Osteocyte (in vitro differentiated cells): ENCODE measurements around the gene RNF224. TPM values are rescaled to one million over a fixed set of nuclear protein-coding genes. Genes with fewer than 3 reads are reported as not detected.
A peak's percentile ranks its signal among the peaks of the same experiment; 100 is the strongest.
"Not testable (repeated sequence)": the region's sequence is repeated elsewhere in the genome, so short reads cannot be mapped to it uniquely, and the experiment has no call there.

ENCODE experiments used
- DNase-seq: peaks from one replicate; pipeline ENCODE4 v3.0.0; 2021; ENCODE audit warnings: mixed read lengths; ENCODE audit not compliant: unreplicated experiment; ENCODE audit errors: extremely low spot score
- H3K27ac Mint-ChIP-seq: one replicate; pipeline ENCODE4 v1.8.0; 2021; ENCODE audit warnings: mild to moderate bottlenecking, mixed read lengths; ENCODE audit not compliant: unreplicated experiment
- H3K27me3 Mint-ChIP-seq: one replicate; pipeline ENCODE4 v1.8.0; 2021; ENCODE audit warnings: mixed read lengths; ENCODE audit not compliant: unreplicated experiment
- H3K36me3 Mint-ChIP-seq: one replicate; pipeline ENCODE4 v1.8.0; 2021; ENCODE audit warnings: mixed read lengths; ENCODE audit not compliant: unreplicated experiment
- H3K4me1 Mint-ChIP-seq: one replicate; pipeline ENCODE4 v1.8.0; 2021; ENCODE audit warnings: mixed read lengths; ENCODE audit not compliant: unreplicated experiment
- H3K4me3 Mint-ChIP-seq: one replicate; pipeline ENCODE4 v1.8.0; 2021; ENCODE audit warnings: mild to moderate bottlenecking, moderate library complexity, mixed read lengths; ENCODE audit not compliant: unreplicated experiment
- H3K9me3 Mint-ChIP-seq: one replicate; pipeline ENCODE4 v1.8.0; 2021; ENCODE audit warnings: mixed read lengths; ENCODE audit not compliant: unreplicated experiment
- total RNA-seq: library from RNA; stranded (reverse); gene quantifications from 2 replicates; pipeline ENCODE4 v1.2.1, GENCODE V29; 2021
- TF ChIP-seq, protein P1 (sequence below): fragments of 200-600 bp; sonication (generic); IDR thresholded peaks from 2 replicates; pipeline ENCODE4 v1.5.0; 2021; ENCODE audit warnings: antibody characterized with exemption, mild to moderate bottlenecking, moderate library complexity

RNF224 gene
- total RNA-seq, 1 donor from 2014 or later = not detected

DNA sequence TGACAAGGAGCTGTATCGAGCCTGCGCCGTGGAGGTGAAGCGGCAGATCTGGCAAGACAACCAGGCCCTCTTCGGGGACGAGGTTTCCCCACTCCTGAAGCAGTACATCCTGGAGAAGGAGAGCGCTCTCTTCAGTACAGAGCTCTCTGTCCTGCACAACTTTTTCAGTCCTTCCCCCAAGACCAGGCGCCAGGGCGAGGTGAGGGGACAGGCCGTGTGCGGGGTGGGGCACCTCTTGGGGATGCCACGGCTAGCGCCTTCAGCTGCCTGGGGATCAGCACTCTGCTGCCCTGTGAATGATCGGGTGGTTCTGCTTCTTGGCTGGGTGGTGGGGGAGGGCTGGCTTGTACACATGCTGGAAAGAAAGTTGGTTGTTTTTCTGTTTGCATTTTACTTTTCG, 29.6 kb downstream of the RNF224 start:
- H3K9me3 Mint-ChIP-seq = no peaks in the 10 kb centered on the region
- H3K36me3 Mint-ChIP-seq = no peaks in the 10 kb centered on the region
- peaks cover 19% of the 10 kb centered on the region for H3K4me1 Mint-ChIP-seq
- DNase-seq = no peak
- H3K4me3 Mint-ChIP-seq = peak overlapping the region; percentile 85
- TF ChIP-seq, protein P1, sequence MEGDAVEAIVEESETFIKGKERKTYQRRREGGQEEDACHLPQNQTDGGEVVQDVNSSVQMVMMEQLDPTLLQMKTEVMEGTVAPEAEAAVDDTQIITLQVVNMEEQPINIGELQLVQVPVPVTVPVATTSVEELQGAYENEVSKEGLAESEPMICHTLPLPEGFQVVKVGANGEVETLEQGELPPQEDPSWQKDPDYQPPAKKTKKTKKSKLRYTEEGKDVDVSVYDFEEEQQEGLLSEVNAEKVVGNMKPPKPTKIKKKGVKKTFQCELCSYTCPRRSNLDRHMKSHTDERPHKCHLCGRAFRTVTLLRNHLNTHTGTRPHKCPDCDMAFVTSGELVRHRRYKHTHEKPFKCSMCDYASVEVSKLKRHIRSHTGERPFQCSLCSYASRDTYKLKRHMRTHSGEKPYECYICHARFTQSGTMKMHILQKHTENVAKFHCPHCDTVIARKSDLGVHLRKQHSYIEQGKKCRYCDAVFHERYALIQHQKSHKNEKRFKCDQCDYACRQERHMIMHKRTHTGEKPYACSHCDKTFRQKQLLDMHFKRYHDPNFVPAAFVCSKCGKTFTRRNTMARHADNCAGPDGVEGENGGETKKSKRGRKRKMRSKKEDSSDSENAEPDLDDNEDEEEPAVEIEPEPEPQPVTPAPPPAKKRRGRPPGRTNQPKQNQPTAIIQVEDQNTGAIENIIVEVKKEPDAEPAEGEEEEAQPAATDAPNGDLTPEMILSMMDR = no peak
- no peak overlapping the region for H3K27ac Mint-ChIP-seq
- no peaks in the 10 kb centered on the region for H3K27me3 Mint-ChIP-seq

DNA sequence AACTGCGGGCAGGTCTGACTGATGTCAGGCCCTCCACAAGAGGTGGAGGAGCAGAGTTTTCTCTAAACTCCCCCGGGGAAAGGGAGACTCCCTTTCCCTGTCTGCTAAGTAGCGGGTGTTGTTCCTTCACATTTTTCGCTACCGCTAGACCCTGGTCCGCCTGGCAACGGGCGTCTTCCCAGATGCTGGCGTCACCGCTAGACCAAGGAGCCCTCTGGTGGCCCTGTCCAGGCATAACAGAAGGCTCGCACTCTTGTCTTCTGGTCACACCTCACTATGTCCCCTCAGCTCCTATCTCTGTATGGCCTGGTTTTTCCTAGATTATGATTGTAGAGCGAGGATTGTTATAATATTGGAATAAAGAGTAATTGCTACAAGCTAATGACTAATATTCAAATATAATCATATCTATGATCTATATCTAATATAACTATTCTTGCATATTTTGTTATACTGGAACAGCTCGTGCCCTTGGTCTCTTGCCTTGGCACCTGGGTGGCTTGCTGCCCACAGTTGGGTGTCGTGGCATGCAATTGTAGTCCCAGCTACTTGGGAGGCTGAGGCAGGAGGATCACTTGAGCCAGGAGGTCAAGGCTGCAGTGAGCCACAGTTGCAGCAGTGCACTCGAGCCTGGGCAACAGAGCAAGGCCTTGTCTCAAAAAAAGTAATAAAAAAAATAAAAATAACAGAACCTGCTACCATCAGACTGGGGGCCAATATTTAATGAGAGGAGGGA, 35.0 kb downstream of the RNF224 start:
- H3K4me3 Mint-ChIP-seq, H3K4me1 Mint-ChIP-seq, DNase-seq, H3K27me3 Mint-ChIP-seq, H3K9me3 Mint-ChIP-seq, H3K36me3 Mint-ChIP-seq, H3K27ac Mint-ChIP-seq: not testable (repeated sequence)
- TF ChIP-seq, protein P1 = peak; percentile 55

DNA sequence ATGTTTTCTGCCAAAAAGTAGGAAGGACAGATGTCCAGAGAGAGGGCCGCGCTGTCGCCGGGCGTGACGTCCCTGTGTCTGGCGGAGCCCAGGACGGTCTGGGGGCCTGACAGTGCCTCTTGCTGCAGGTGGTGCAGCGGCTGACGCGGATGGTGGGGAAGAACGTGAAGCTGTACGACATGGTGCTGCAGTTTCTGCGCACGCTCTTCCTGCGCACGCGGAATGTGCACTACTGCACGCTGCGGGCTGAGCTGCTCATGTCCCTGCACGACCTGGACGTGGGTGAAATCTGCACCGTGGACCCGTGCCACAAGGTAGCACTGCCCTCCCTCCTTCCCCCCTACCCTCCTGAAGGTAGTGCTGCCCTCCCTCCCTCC, 35.6 kb downstream of the RNF224 start:
- Mint-ChIP-seq H3K4me3 (no peak overlapping the region), H3K27me3 (no peaks in the 10 kb centered on the region), H3K36me3 (peaks cover 8% of the 10 kb centered on the region), H3K4me1 (peaks cover 7% of the 10 kb centered on the region), H3K27ac (no peak overlapping the region), H3K9me3 (no peaks in the 10 kb centered on the region)
- TF ChIP-seq, protein P1 = no peak
- DNase-seq = no peak

GRCh38 chr9:137263506-137263905, 36.2 kb downstream of the RNF224 start:
- peaks cover 8% of the 10 kb centered on the region for H3K4me1 Mint-ChIP-seq

DNA sequence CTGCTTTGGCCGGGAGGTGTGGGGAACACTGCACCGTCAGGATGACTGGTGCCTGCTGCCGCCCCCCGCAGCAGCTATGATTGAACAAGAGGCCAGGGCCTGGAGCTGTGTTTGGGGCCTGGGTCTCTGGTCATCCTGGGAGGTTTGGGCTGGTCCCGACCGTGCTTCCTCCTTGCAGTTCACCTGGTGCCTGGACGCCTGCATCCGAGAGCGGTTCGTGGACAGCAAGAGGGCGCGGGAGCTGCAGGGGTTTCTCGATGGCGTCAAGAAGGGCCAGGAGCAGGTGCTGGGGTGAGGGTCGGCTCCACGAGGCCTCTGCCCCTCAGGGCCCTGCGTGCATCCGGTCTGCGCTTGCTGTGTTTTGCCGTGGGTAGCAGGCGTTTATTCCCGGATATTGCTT, 36.8 kb downstream of the RNF224 start:
- no peak for DNase-seq
- Mint-ChIP-seq H3K27me3 (no peaks in the 10 kb centered on the region), H3K4me3 (no peak overlapping the region), H3K4me1 (peaks cover 13% of the 10 kb centered on the region), H3K27ac (no peak overlapping the region), H3K36me3 (peaks cover 8% of the 10 kb centered on the region), H3K9me3 (no peaks in the 10 kb centered on the region)
- TF ChIP-seq, protein P1 = no peak

More at GRCh38 chr9:137263506-137263905, 36.2 kb downstream of the RNF224 start:
- H3K36me3 Mint-ChIP-seq = peaks cover 8% of the 10 kb centered on the region
- TF ChIP-seq, protein P1 = no peak
- H3K4me3 Mint-ChIP-seq = no peak overlapping the region
- no peaks in the 10 kb centered on the region for H3K27me3 Mint-ChIP-seq
- no peak overlapping the region for H3K27ac Mint-ChIP-seq
- no peaks in the 10 kb centered on the region for H3K9me3 Mint-ChIP-seq
- DNase-seq = no peak
